GM19193 (cell line): Measurements from ENCODE around the gene PARM1.

Source experiments
- POLR2A ChIP-seq: IDR thresholded peaks from 4 replicates; pipeline ENCODE4 v1.6.1; 2011; ENCODE audit not compliant: insufficient read depth, insufficient read length; ENCODE audit errors: extremely low read depth

PARM1 gene

GRCh38 chr4:75053352-75053751, 120.4 kb downstream of the PARM1 start:
- no peak for TF ChIP-seq POLR2A

GRCh38 chr4:75054078-75054477, 121.2 kb downstream of the PARM1 start:
- no peak for TF ChIP-seq POLR2A

- no peak for TF ChIP-seq POLR2A
Observed at GRCh38 chr4:75056277-75056676, 123.4 kb downstream of the PARM1 start.

- no peak for TF ChIP-seq POLR2A
Observed at GRCh38 chr4:75057369-75057768, 124.5 kb downstream of the PARM1 start.

GRCh38 chr4:75058486-75058885, 125.6 kb downstream of the PARM1 start:
- no peak for TF ChIP-seq POLR2A

- no peak for TF ChIP-seq POLR2A
Observed at GRCh38 chr4:75063433-75063832, 130.5 kb downstream of the PARM1 start.

GRCh38 chr4:75065909-75066308, 133.0 kb downstream of the PARM1 start:
- TF ChIP-seq POLR2A = no peak

GRCh38 chr4:75069493-75070074, 136.7 kb downstream of the PARM1 start:
- no peak for TF ChIP-seq POLR2A

GRCh38 chr4:75071317-75071716, 138.4 kb downstream of the PARM1 start:
- no peak for TF ChIP-seq POLR2A

GRCh38 chr4:75080888-75081287, 148.0 kb downstream of the PARM1 start:
- TF ChIP-seq POLR2A = no peak

GRCh38 chr4:75081561-75081960, 148.6 kb downstream of the PARM1 start:
- no peak for TF ChIP-seq POLR2A

- no peak for TF ChIP-seq POLR2A
Observed at GRCh38 chr4:75087416-75087815, 154.5 kb downstream of the PARM1 start.

GRCh38 chr4:75087865-75088264, 154.9 kb downstream of the PARM1 start:
- no peak for TF ChIP-seq POLR2A

- no peak for TF ChIP-seq POLR2A
Observed at GRCh38 chr4:75089206-75089605, 156.3 kb downstream of the PARM1 start.

- no peak for TF ChIP-seq POLR2A
Observed at GRCh38 chr4:75099321-75099720, 166.4 kb downstream of the PARM1 start.
